Astrocyte (in vitro differentiated cells and primary cell): Measurements from ENCODE around the gene TRIM10.

Experiments
- CTCF ChIP-seq: IDR thresholded peaks from 2 replicates; pipeline ENCODE4 v1.5.1; 2011; ENCODE audit warnings: low read depth, mild to moderate bottlenecking, inconsistent platforms, low read length, moderate library complexity; ENCODE audit not compliant: insufficient read depth
- EZH2 ChIP-seq: IDR thresholded peaks from 2 replicates; pipeline ENCODE4 v1.6.1; 2012; ENCODE audit warnings: mild to moderate bottlenecking, low read length, inconsistent platforms; ENCODE audit not compliant: insufficient read depth

- no peak for TF ChIP-seq CTCF
- TF ChIP-seq EZH2: no peak
Observed at GRCh38 chr6:30168741-30169140, 7.7 kb upstream of the TRIM10 start.
